ENCODE measurements around the gene SLC25A26.

DNA sequence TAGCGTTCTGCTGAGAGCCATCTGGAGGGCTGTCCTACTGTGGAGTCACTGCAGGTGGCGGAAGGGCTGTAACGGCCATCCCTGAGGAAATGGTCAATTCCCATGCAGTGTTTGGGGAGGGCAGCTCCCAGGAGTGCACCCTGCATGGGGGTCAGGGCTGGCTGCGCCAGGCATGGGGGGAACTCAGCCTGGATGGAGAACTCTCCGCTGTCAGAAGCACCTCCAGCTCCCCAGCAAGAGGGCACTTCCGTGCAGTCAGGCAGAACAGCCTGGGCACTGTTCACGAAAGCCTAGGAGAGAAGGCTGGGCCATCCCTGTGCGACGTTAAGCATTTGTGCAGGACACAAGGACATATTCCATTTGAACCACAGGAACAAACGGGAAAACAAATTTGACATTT is 174.8 kb downstream of the SLC25A26 start:
- TF ChIP-seq, protein P1, sequence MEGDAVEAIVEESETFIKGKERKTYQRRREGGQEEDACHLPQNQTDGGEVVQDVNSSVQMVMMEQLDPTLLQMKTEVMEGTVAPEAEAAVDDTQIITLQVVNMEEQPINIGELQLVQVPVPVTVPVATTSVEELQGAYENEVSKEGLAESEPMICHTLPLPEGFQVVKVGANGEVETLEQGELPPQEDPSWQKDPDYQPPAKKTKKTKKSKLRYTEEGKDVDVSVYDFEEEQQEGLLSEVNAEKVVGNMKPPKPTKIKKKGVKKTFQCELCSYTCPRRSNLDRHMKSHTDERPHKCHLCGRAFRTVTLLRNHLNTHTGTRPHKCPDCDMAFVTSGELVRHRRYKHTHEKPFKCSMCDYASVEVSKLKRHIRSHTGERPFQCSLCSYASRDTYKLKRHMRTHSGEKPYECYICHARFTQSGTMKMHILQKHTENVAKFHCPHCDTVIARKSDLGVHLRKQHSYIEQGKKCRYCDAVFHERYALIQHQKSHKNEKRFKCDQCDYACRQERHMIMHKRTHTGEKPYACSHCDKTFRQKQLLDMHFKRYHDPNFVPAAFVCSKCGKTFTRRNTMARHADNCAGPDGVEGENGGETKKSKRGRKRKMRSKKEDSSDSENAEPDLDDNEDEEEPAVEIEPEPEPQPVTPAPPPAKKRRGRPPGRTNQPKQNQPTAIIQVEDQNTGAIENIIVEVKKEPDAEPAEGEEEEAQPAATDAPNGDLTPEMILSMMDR (IDR thresholded peaks at IDR 0.05) = no peak
- TF ChIP-seq POLR2A (IDR thresholded peaks at IDR 0.05) = no peak
